BE2C (cell line): ENCODE measurements around the gene PDE2A.

Experiments
- DNase-seq: peaks from one replicate; pipeline ENCODE4 v3.0.0-alpha.2; 2020
- H3K27me3 ChIP-seq: fragments of 250-450 bp; sonication (Bioruptor Pico); 2 replicates; pipeline ENCODE4 v1.5.1; 2020; ENCODE audit warnings: mild to moderate bottlenecking
- H3K36me3 ChIP-seq: fragments of 250-450 bp; sonication (Bioruptor Pico); 2 replicates; pipeline ENCODE4 v1.5.1; 2020; ENCODE audit warnings: mild to moderate bottlenecking
- H3K4me1 ChIP-seq: fragments of 250-450 bp; sonication (Bioruptor Pico); 2 replicates; pipeline ENCODE4 v1.5.1; 2020
- H3K4me3 ChIP-seq: 2 replicates; pipeline ENCODE4 v1.5.1; 2011; ENCODE audit warnings: low read depth, low read length
- H3K9me3 ChIP-seq: fragments of 250-450 bp; sonication (Bioruptor Pico); 2 replicates; pipeline ENCODE4 v1.5.1; 2020
- TF ChIP-seq, protein P1 (sequence below): IDR thresholded peaks from 2 replicates; pipeline ENCODE4 v1.5.1; 2012; ENCODE audit warnings: mild to moderate bottlenecking, low read depth, low read length

The PDE2A gene

DNA sequence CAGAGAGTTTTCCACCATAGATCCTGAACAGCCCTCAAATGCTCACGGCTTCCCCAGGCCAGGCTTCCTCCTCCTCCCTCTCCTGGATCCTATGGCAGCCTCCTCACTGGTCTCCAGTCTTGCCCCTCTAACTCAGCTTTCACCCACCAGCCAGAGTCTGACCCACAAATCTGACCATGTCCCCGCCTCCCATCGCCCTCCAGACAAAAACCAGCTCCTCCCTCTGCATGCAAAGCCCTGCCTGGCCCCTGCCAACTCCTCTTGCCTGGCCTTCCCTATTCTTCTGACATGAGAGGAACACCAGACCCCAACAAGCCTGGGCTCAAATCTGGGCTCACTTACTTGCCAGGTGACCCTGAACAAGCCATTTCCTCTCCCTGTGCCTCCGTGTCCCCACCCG lies 32.4 kb upstream of the PDE2A start:
- no peaks in the 10 kb centered on the region for H3K36me3 ChIP-seq
- TF ChIP-seq, protein P1, sequence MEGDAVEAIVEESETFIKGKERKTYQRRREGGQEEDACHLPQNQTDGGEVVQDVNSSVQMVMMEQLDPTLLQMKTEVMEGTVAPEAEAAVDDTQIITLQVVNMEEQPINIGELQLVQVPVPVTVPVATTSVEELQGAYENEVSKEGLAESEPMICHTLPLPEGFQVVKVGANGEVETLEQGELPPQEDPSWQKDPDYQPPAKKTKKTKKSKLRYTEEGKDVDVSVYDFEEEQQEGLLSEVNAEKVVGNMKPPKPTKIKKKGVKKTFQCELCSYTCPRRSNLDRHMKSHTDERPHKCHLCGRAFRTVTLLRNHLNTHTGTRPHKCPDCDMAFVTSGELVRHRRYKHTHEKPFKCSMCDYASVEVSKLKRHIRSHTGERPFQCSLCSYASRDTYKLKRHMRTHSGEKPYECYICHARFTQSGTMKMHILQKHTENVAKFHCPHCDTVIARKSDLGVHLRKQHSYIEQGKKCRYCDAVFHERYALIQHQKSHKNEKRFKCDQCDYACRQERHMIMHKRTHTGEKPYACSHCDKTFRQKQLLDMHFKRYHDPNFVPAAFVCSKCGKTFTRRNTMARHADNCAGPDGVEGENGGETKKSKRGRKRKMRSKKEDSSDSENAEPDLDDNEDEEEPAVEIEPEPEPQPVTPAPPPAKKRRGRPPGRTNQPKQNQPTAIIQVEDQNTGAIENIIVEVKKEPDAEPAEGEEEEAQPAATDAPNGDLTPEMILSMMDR, result no peak
- peaks cover 6% of the 10 kb centered on the region for H3K4me1 ChIP-seq
- no peaks in the 10 kb centered on the region for H3K9me3 ChIP-seq
- H3K27me3 ChIP-seq, result no peaks in the 10 kb centered on the region
- no peak for DNase-seq
- no peak overlapping the region for H3K4me3 ChIP-seq

DNA sequence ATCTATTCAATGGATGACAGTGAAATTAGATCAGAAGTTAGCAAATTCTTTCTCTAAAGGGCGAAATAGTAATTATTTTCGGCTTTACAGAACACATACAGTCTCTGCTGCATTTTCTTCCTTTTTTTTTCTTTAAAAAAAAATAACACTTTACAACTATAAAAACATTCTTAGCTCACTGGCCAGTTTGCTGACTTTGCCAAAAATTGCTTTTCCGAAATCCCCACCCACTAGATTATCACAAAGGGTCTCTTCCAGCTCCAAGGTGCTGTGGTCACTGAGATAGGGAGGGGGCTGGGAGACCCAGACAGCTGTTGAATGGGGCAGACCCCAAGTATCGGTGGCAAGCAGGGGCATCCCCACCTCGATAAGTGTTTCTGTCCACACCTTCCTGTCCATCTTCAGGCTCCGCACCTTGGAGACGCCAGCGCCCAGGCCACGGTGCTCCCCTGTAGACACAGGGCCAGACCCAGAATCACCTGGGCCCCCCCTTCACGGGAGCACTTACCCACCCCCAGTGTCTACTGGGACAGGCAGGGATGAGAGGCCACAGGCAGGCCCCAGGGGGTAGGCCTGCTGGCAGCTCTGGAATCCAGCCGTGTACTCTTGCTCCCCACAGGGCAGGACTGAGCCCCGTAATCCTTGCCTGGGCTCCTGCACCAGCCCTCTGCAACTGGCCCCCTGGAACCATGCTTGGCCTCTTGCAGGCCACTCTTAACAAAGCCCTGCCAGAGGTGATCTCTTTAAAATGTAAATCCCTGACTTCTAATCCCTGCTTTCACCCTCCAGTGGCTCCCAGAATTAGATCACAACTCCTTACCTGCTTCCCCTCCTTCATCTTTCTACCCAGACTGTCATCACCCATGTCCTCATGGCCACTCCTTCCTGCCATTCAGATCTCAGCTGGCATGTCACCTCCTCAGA lies 31.5 kb upstream of the PDE2A start:
- no peak for DNase-seq
- H3K4me1 ChIP-seq, result peaks cover 6% of the 10 kb centered on the region
- no peaks in the 10 kb centered on the region for H3K36me3 ChIP-seq
- H3K9me3 ChIP-seq, result no peaks in the 10 kb centered on the region
- H3K27me3 ChIP-seq, result no peaks in the 10 kb centered on the region
- H3K4me3 ChIP-seq, result no peak overlapping the region
- TF ChIP-seq, protein P1, result no peak

DNA sequence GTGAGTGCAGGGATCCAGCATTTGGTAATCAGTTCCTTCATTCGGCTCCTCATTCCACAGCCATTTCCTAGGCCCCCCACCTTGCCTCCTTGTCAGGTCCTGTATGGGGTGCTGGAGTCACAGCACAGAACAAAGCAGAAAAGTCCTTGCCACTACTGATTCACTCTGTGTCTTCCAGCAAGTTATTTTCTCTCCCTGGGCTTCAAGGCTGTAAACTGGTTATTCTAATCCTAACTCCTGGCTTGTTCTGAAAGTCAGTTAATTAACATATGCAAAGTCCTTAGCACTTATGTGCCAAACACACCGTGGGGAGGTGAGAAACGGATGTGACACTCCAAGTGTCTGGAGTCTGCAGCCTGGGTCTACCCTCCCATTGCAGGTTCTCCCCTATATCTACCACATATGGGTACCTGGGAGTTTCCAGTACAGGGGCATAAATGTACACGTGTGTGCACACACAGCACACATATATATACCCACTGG lies 30.6 kb upstream of the PDE2A start:
- Histone ChIP-seq H3K4me1 (peaks cover 6% of the 10 kb centered on the region), H3K4me3 (no peak overlapping the region), H3K36me3 (no peaks in the 10 kb centered on the region; the same call in 1 of the 2 replicates), H3K9me3 (no peaks in the 10 kb centered on the region), H3K27me3 (no peaks in the 10 kb centered on the region)
- DNase-seq, result no peak
- TF ChIP-seq, protein P1, result no peak

DNA sequence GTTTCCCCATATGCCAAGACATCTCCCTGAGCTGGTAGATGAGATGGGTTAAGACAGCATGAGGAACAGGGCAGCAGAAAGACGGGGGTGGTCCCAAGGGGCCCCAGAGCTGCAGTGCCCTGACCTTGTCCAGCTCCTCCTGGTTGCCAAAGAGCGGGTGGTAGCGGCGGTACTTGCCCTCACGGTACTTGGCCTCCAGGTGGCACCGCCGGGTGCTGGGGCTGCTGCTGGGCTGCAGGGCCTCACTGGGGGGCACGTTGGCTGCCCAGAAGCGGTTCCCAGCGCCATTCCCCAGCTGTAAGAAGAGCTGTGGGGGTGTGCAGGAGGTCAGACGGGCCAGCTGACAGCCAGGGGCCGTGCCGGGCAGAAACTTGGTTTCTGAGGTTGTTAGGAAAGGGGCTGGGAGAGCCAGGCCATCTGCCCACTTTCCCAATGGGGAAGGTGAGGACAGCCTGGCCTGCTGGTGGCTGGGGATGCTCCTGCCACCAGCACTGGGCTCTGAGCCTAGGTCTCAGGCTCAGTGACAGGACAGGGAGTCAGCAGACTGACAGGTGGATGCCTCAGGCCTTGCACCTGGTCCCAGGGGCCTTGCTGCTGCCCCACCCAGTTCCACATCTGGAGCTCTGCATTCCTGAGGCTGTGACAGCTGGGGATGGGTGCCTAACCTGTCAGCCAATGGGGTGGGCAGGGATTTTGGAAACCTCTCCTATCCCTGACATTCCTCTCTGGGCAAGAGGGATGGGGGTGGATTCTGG lies 30.0 kb upstream of the PDE2A start:
- TF ChIP-seq, protein P1, result no peak
- no peaks in the 10 kb centered on the region for H3K27me3 ChIP-seq
- DNase-seq, result no peak
- H3K4me3 ChIP-seq, result no peak overlapping the region
- no peaks in the 10 kb centered on the region for H3K9me3 ChIP-seq
- no peaks in the 10 kb centered on the region; the same call in 1 of the 2 replicates for H3K36me3 ChIP-seq
- peaks cover 6% of the 10 kb centered on the region for H3K4me1 ChIP-seq

GRCh38 chr11:72703267-72704008 lies 29.2 kb upstream of the PDE2A start:
- Histone ChIP-seq H3K4me1 (peaks cover 6% of the 10 kb centered on the region), H3K27me3 (no peaks in the 10 kb centered on the region), H3K4me3 (no peak overlapping the region), H3K9me3 (no peaks in the 10 kb centered on the region), H3K36me3 (no peaks in the 10 kb centered on the region; the same call in 1 of the 2 replicates)
- TF ChIP-seq, protein P1, result no peak
- no peak for DNase-seq
